ENCODE measurements around the gene TCERG1L.

The TCERG1L gene

GRCh38 chr10:131246775-131247174 is 64.7 kb downstream of the TCERG1L start:
- Histone ChIP-seq H3K9ac (ENCODE audit: low read depth, low read length) (no peak overlapping the region), H3K4me3 (ENCODE audit: low read depth, low read length) (no peak overlapping the region), H3K27me3 (ENCODE audit: control insufficient read depth, insufficient read depth, low read length) (no peaks in the 10 kb centered on the region), H3K27ac (ENCODE audit: low read depth, low read length) (no peak overlapping the region), H3K36me3 (ENCODE audit: control insufficient read depth, insufficient read depth, low read length) (no peaks in the 10 kb centered on the region), H3K9me3 (ENCODE audit: control insufficient read depth, insufficient read depth, low read length) (no peaks in the 10 kb centered on the region), H3K4me1 (ENCODE audit: control insufficient read depth, insufficient read depth, low read length) (peaks cover 11% of the 10 kb centered on the region)

DNA sequence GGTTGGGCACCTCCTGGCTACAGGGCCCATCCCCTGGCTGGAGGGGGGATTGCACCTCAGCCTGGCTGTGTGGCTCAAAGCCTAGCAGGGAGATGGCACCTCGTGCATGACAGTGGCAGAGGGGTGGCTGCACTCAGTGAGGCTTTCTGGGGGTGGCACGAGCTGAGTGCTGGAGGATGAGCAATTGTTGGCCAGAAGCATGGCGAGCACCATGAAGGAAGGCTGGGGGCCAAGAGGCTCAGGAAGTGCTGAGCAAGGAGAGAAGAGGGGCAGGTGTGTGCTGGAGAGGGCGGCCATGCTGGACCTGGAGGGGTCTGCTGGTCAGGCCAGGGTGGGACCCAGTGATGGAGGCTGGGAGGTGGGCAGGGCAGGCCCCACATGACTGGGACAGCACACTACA is 65.4 kb downstream of the TCERG1L start:
- no peaks in the 10 kb centered on the region for H3K36me3 ChIP-seq (ENCODE audit: control insufficient read depth, insufficient read depth, low read length)
- no peak overlapping the region for H3K9ac ChIP-seq (ENCODE audit: low read depth, low read length)
- H3K9me3 ChIP-seq (ENCODE audit: control insufficient read depth, insufficient read depth, low read length), result no peaks in the 10 kb centered on the region
- peaks cover 5% of the 10 kb centered on the region for H3K4me1 ChIP-seq (ENCODE audit: control insufficient read depth, insufficient read depth, low read length)
- H3K27me3 ChIP-seq (ENCODE audit: control insufficient read depth, insufficient read depth, low read length), result no peaks in the 10 kb centered on the region
- H3K27ac ChIP-seq (ENCODE audit: low read depth, low read length), result no peak overlapping the region
- no peak overlapping the region for H3K4me3 ChIP-seq (ENCODE audit: low read depth, low read length)

DNA sequence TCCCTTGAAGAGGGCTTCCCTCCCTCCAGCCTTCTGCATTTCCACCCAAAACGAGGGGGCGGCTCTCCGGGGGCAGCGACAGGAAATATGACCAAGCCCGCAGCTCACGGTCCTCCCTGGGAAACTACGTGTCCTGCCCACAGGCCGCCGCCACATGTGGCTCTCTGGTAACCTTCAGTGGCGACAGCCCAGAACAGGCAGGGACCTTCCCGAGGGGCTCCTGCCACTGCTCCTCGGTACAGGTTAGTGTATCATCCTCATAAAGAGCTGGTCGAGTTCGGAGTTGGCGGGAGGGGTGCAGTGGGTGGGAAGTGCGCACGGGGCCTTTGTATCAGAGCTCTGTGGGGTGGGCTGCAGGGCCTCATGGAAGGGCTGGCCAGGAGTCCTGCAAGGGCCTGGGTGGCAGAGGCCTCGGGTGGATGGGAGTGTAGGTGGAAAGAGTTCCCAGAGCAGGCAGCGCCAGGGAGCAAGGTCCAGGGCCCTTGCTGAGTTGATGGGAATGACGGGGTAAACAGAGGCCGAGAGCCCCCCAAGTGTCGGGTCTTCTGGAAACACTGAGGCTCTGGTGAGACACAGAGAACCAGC is 66.0 kb downstream of the TCERG1L start:
- Histone ChIP-seq H3K27ac (ENCODE audit: low read depth, low read length) (no peak overlapping the region), H3K9ac (ENCODE audit: low read depth, low read length) (no peak overlapping the region), H3K9me3 (ENCODE audit: control insufficient read depth, insufficient read depth, low read length) (no peaks in the 10 kb centered on the region), H3K4me1 (ENCODE audit: control insufficient read depth, insufficient read depth, low read length) (peaks cover 5% of the 10 kb centered on the region), H3K27me3 (ENCODE audit: control insufficient read depth, insufficient read depth, low read length) (no peaks in the 10 kb centered on the region), H3K36me3 (ENCODE audit: control insufficient read depth, insufficient read depth, low read length) (no peaks in the 10 kb centered on the region), H3K4me3 (ENCODE audit: low read depth, low read length) (no peak overlapping the region)

DNA sequence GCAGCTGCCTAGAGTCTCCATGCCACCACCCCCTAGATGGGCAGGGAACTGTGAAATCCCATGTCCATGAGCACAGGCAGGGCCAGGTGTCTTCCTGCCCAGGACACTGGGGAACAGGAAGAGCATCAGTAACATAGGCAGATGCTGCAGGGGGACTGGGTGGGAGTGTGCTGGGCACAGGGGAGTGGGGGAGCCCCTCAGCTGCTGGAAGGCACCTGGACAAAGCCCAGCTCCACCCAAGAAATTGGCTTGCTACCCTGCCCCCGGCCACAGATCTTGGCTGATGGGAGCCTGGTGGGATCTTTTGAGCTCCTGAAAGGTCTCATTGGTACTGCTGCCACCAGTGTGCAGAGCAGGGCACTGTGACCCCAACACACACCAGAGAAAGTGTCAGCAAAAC is 66.7 kb downstream of the TCERG1L start:
- no peak overlapping the region for H3K4me3 ChIP-seq (ENCODE audit: low read depth, low read length)
- H3K36me3 ChIP-seq (ENCODE audit: control insufficient read depth, insufficient read depth, low read length), result no peaks in the 10 kb centered on the region
- H3K4me1 ChIP-seq (ENCODE audit: control insufficient read depth, insufficient read depth, low read length), result peaks cover 2% of the 10 kb centered on the region; the same call in 1 of the 2 replicates
- H3K9me3 ChIP-seq (ENCODE audit: control insufficient read depth, insufficient read depth, low read length), result no peaks in the 10 kb centered on the region
- no peaks in the 10 kb centered on the region for H3K27me3 ChIP-seq (ENCODE audit: control insufficient read depth, insufficient read depth, low read length)
- no peak overlapping the region for H3K9ac ChIP-seq (ENCODE audit: low read depth, low read length)
- no peak overlapping the region for H3K27ac ChIP-seq (ENCODE audit: low read depth, low read length)

DNA sequence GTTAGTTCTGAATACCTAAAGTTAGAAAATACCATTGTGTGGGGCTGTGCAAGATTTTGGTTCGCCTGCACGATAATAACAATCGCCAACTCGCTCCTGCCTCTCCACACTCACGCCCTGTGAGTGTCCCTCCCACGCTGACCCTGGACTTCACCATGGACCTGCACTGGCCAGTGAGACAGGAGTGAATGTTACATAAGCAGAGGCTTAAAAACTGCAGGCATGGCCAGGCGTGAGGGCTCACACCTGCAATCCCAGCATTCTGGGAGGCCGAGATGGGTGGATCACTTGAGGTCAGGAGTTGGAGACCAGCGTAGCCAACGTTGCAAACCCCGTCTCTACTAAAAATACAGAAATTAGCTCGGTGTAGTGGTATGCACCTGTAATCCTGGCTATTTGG is 68.4 kb downstream of the TCERG1L start:
- no peak overlapping the region for H3K27ac ChIP-seq (ENCODE audit: low read depth, low read length)

GRCh38 chr10:131242007-131242406 is 69.5 kb downstream of the TCERG1L start:
- Histone ChIP-seq H3K9me3 (ENCODE audit: control insufficient read depth, insufficient read depth, low read length) (no peaks in the 10 kb centered on the region), H3K27ac (ENCODE audit: low read depth, low read length) (no peak overlapping the region), H3K36me3 (ENCODE audit: control insufficient read depth, insufficient read depth, low read length) (no peaks in the 10 kb centered on the region), H3K9ac (ENCODE audit: low read depth, low read length) (no peak overlapping the region), H3K27me3 (ENCODE audit: control insufficient read depth, insufficient read depth, low read length) (no peaks in the 10 kb centered on the region), H3K4me3 (ENCODE audit: low read depth, low read length) (no peak overlapping the region), H3K4me1 (ENCODE audit: control insufficient read depth, insufficient read depth, low read length) (no peaks in the 10 kb centered on the region)

More for the DNA sequence above, 68.4 kb downstream of the TCERG1L start:
- H3K9ac ChIP-seq (ENCODE audit: low read depth, low read length), result no peak overlapping the region
- no peak overlapping the region for H3K4me3 ChIP-seq (ENCODE audit: low read depth, low read length)
- no peaks in the 10 kb centered on the region for H3K36me3 ChIP-seq (ENCODE audit: control insufficient read depth, insufficient read depth, low read length)
- H3K4me1 ChIP-seq (ENCODE audit: control insufficient read depth, insufficient read depth, low read length), result no peaks in the 10 kb centered on the region
- H3K9me3 ChIP-seq (ENCODE audit: control insufficient read depth, insufficient read depth, low read length), result no peaks in the 10 kb centered on the region
- no peaks in the 10 kb centered on the region for H3K27me3 ChIP-seq (ENCODE audit: control insufficient read depth, insufficient read depth, low read length)

GRCh38 chr10:131240691-131241090 is 70.8 kb downstream of the TCERG1L start:
- Histone ChIP-seq H3K9ac (ENCODE audit: low read depth, low read length) (no peak overlapping the region), H3K4me3 (ENCODE audit: low read depth, low read length) (no peak overlapping the region), H3K27ac (ENCODE audit: low read depth, low read length) (no peak overlapping the region), H3K27me3 (ENCODE audit: control insufficient read depth, insufficient read depth, low read length) (no peaks in the 10 kb centered on the region), H3K4me1 (ENCODE audit: control insufficient read depth, insufficient read depth, low read length) (no peaks in the 10 kb centered on the region), H3K36me3 (ENCODE audit: control insufficient read depth, insufficient read depth, low read length) (no peaks in the 10 kb centered on the region), H3K9me3 (ENCODE audit: control insufficient read depth, insufficient read depth, low read length) (no peaks in the 10 kb centered on the region)

- Histone ChIP-seq H3K36me3 (ENCODE audit: control insufficient read depth, insufficient read depth, low read length) (no peaks in the 10 kb centered on the region), H3K27ac (ENCODE audit: low read depth, low read length) (no peak overlapping the region), H3K4me1 (ENCODE audit: control insufficient read depth, insufficient read depth, low read length) (no peaks in the 10 kb centered on the region), H3K27me3 (ENCODE audit: control insufficient read depth, insufficient read depth, low read length) (no peaks in the 10 kb centered on the region), H3K9me3 (ENCODE audit: control insufficient read depth, insufficient read depth, low read length) (no peaks in the 10 kb centered on the region), H3K4me3 (ENCODE audit: low read depth, low read length) (no peak overlapping the region), H3K9ac (ENCODE audit: low read depth, low read length) (no peak overlapping the region)
These were observed 71.6 kb downstream of the TCERG1L start for GRCh38 chr10:131239926-131240325.

GRCh38 chr10:131239450-131239849 is 72.1 kb downstream of the TCERG1L start:
- Histone ChIP-seq H3K4me3 (ENCODE audit: low read depth, low read length) (no peak overlapping the region), H3K9me3 (ENCODE audit: control insufficient read depth, insufficient read depth, low read length) (no peaks in the 10 kb centered on the region), H3K4me1 (ENCODE audit: control insufficient read depth, insufficient read depth, low read length) (no peaks in the 10 kb centered on the region), H3K36me3 (ENCODE audit: control insufficient read depth, insufficient read depth, low read length) (no peaks in the 10 kb centered on the region), H3K27me3 (ENCODE audit: control insufficient read depth, insufficient read depth, low read length) (no peaks in the 10 kb centered on the region), H3K27ac (ENCODE audit: low read depth, low read length) (no peak overlapping the region), H3K9ac (ENCODE audit: low read depth, low read length) (no peak overlapping the region)

GRCh38 chr10:131238669-131239280 is 72.7 kb downstream of the TCERG1L start:
- no peaks in the 10 kb centered on the region for H3K9me3 ChIP-seq (ENCODE audit: control insufficient read depth, insufficient read depth, low read length)
- no peak overlapping the region for H3K4me3 ChIP-seq (ENCODE audit: low read depth, low read length)
- H3K4me1 ChIP-seq (ENCODE audit: control insufficient read depth, insufficient read depth, low read length), result no peaks in the 10 kb centered on the region
- no peak overlapping the region for H3K27ac ChIP-seq (ENCODE audit: low read depth, low read length)
- no peaks in the 10 kb centered on the region for H3K36me3 ChIP-seq (ENCODE audit: control insufficient read depth, insufficient read depth, low read length)
- H3K27me3 ChIP-seq (ENCODE audit: control insufficient read depth, insufficient read depth, low read length), result no peaks in the 10 kb centered on the region
- no peak overlapping the region for H3K9ac ChIP-seq (ENCODE audit: low read depth, low read length)

GRCh38 chr10:131237991-131238651 is 73.4 kb downstream of the TCERG1L start:
- no peaks in the 10 kb centered on the region for H3K4me1 ChIP-seq (ENCODE audit: control insufficient read depth, insufficient read depth, low read length)
- H3K9ac ChIP-seq (ENCODE audit: low read depth, low read length), result no peak overlapping the region
- H3K27ac ChIP-seq (ENCODE audit: low read depth, low read length), result no peak overlapping the region
- no peak overlapping the region for H3K4me3 ChIP-seq (ENCODE audit: low read depth, low read length)
- no peaks in the 10 kb centered on the region for H3K27me3 ChIP-seq (ENCODE audit: control insufficient read depth, insufficient read depth, low read length)
- no peaks in the 10 kb centered on the region for H3K9me3 ChIP-seq (ENCODE audit: control insufficient read depth, insufficient read depth, low read length)
- H3K36me3 ChIP-seq (ENCODE audit: control insufficient read depth, insufficient read depth, low read length), result no peaks in the 10 kb centered on the region
